PC-3 (cell line): ENCODE data around the gene RFTN1. TPM values are rescaled to one million over a fixed set of nuclear protein-coding genes. Genes with fewer than 3 reads are reported as not detected.

Experiments
- ATAC-seq: fragments of 200-7000 bp; cut with Tn5 transposase; 2 replicates; pipeline ENCODE4 v1.9.1; 2020; ENCODE audit warnings: mild to moderate bottlenecking, moderate library complexity
- BruUV-seq: library from RNA; stranded (reverse); fragments of 400-500 nt; replicated peaks from 2 replicates; lab custom pipeline; 2021; lab: Mats Ljungman, UMichigan
- CTCF ChIA-PET: fragments of 300-600 bp; sonication (Branson Sonifier 250); formaldehyde crosslinking; loops from one replicate; lab custom pipeline; 2022; ENCODE audit warnings: antibody characterized with exemption; lab: Charles Lee
- POLR2A ChIA-PET: fragments of 300-600 bp; sonication (Branson Sonifier 250); formaldehyde crosslinking; loops from one replicate; lab custom pipeline; 2022; ENCODE audit warnings: antibody characterized with exemption; ENCODE audit not compliant: unreplicated experiment; lab: Charles Lee
- DNase-seq: peaks from one replicate; pipeline ENCODE4 v3.0.0-alpha.2; 2015
- H2AFZ ChIP-seq: fragments of 300-600 bp; sonication (generic); 2 replicates; pipeline ENCODE4 v1.6.0; 2016; ENCODE audit warnings: antibody characterized with exemption, low read length
- H3F3A ChIP-seq: fragments of 300-600 bp; sonication (generic); one replicate; pipeline ENCODE4 v1.6.0; 2017; ENCODE audit warnings: antibody characterized with exemption, low read length, control low read depth, mild to moderate bottlenecking; ENCODE audit not compliant: unreplicated experiment
- H3K27ac ChIP-seq: fragments of 300-600 bp; sonication (generic); 2 replicates; pipeline ENCODE4 v1.5.1; 2016; ENCODE audit warnings: mild to moderate bottlenecking, low read length
- H3K27me3 ChIP-seq: fragments of 300-600 bp; sonication (generic); 2 replicates; pipeline ENCODE4 v1.6.1; 2016; ENCODE audit warnings: low read length, mixed read lengths
- H3K36me3 ChIP-seq: fragments of 300-600 bp; sonication (generic); 2 replicates; pipeline ENCODE4 v1.6.1; 2016; ENCODE audit warnings: low read depth, mixed run types, low read length, mixed read lengths
- H3K4me1 ChIP-seq: fragments of 300-600 bp; sonication (generic); 2 replicates; pipeline ENCODE4 v1.5.1; 2016; ENCODE audit warnings: low read length; ENCODE audit not compliant: insufficient read depth
- H3K4me2 ChIP-seq: fragments of 300-600 bp; sonication (generic); 2 replicates; pipeline ENCODE4 v1.6.0; 2016; ENCODE audit warnings: low read length
- H3K4me3 ChIP-seq: fragments of 300-600 bp; sonication (generic); 2 replicates; pipeline ENCODE4 v1.5.1; 2016; ENCODE audit warnings: mild to moderate bottlenecking, low read length, mixed read lengths
- H3K79me2 ChIP-seq: fragments of 300-600 bp; sonication (generic); 2 replicates; pipeline ENCODE4 v1.6.1; 2017; ENCODE audit warnings: low read length, mixed read lengths
- H3K9ac ChIP-seq: fragments of 300-600 bp; sonication (generic); 2 replicates; pipeline ENCODE4 v1.6.0; 2016; ENCODE audit warnings: mild to moderate bottlenecking, low read length
- H3K9me2 ChIP-seq: fragments of 300-600 bp; sonication (generic); replicated peaks from 2 replicates; pipeline ENCODE4 v1.6.1; 2016; ENCODE audit warnings: mixed run types, low read length, mixed read lengths
- H3K9me3 ChIP-seq: fragments of 300-600 bp; sonication (generic); 2 replicates; pipeline ENCODE4 v1.6.1; 2016; ENCODE audit warnings: low read length, mixed read lengths
- H4K20me1 ChIP-seq: fragments of 300-600 bp; sonication (generic); 2 replicates; pipeline ENCODE4 v1.6.1; 2016; ENCODE audit warnings: low read length, mixed read lengths
- EZH2 ChIP-seq: fragments of 300-600 bp; sonication (generic); IDR thresholded peaks from one replicate; pipeline ENCODE4 v1.6.1; 2017; ENCODE audit warnings: antibody characterized with exemption, mild to moderate bottlenecking, low read length; ENCODE audit not compliant: unreplicated experiment
- EZH2phosphoT487 ChIP-seq: fragments of 300-600 bp; sonication (generic); IDR thresholded peaks from 2 replicates; pipeline ENCODE4 v1.6.1; 2018; ENCODE audit warnings: mild to moderate bottlenecking, antibody characterized with exemption, low read length, borderline replicate concordance
- intact Hi-C: fragments of 100-400 bp; cut with micrococcal nuclease; formaldehyde crosslinking; loops from 2 replicates; pipeline ENCODE4 v1.9.0; 2023
- total RNA-seq: library from RNA; depleted of rRNA; stranded (reverse); fragments of >200 nt; gene quantifications from 2 replicates; pipeline ENCODE4 v1.2.3, GENCODE V29; 2014
- TF ChIP-seq, protein P1 (sequence below): fragments of 300-600 bp; sonication (generic); conservative IDR thresholded peaks from 2 replicates; pipeline ENCODE4 v1.5.1; 2017; ENCODE audit warnings: antibody characterized with exemption, low read depth, mild to moderate bottlenecking, low read length

The RFTN1 gene
- total RNA-seq, 1 experiment from 2014 or later = 9.7 TPM

DNA sequence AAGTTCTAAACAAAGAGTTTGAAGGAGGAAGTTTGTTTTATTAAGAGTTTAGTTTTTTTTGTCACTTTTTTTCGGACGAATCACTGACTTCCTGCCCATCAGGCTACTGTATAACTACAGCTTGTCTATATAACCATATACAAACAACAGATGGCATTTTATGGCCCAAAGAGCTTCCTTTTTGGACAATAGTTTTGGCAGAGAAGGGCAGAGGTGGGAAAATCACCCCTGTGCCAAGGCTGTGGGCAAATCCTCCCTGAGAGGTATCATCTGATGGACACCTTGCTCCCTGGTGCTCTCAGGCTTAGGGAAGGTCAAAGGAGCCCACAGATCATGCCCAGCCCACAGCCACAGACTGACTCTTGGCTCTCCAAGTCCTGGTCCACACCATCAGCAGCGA, 135.1 kb downstream of the RFTN1 start:
- Histone ChIP-seq H3K4me2 (no peak overlapping the region), H3K27ac (peak overlapping the region; percentile 30), H3K4me3 (no peak overlapping the region), H3K9me3 (peaks cover 4% of the 10 kb centered on the region; the same call in 1 of the 2 replicates), H3K79me2 (no peaks in the 10 kb centered on the region), H4K20me1 (no peaks in the 10 kb centered on the region), H3K9me2 (no peaks in the 10 kb centered on the region), H3K27me3 (no peaks in the 10 kb centered on the region), H3K4me1 (peaks cover 4% of the 10 kb centered on the region; the same call in 1 of the 2 replicates), H3K9ac (no peak overlapping the region), H3K36me3 (no peaks in the 10 kb centered on the region; the same call in 1 of the 2 replicates), H3F3A (no peaks in the 10 kb centered on the region), H2AFZ (no peak overlapping the region)
- intact Hi-C loops = no loop called here
- DNase-seq = no peak
- ChIA-PET POLR2A (no interaction called here), CTCF (no interaction called here)
- ATAC-seq = no peak
- no TSS peak for BruUV-seq
- no peak for TF ChIP-seq EZH2phosphoT487
- TF ChIP-seq, protein P1, sequence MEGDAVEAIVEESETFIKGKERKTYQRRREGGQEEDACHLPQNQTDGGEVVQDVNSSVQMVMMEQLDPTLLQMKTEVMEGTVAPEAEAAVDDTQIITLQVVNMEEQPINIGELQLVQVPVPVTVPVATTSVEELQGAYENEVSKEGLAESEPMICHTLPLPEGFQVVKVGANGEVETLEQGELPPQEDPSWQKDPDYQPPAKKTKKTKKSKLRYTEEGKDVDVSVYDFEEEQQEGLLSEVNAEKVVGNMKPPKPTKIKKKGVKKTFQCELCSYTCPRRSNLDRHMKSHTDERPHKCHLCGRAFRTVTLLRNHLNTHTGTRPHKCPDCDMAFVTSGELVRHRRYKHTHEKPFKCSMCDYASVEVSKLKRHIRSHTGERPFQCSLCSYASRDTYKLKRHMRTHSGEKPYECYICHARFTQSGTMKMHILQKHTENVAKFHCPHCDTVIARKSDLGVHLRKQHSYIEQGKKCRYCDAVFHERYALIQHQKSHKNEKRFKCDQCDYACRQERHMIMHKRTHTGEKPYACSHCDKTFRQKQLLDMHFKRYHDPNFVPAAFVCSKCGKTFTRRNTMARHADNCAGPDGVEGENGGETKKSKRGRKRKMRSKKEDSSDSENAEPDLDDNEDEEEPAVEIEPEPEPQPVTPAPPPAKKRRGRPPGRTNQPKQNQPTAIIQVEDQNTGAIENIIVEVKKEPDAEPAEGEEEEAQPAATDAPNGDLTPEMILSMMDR = no peak
- no peak for TF ChIP-seq EZH2

DNA sequence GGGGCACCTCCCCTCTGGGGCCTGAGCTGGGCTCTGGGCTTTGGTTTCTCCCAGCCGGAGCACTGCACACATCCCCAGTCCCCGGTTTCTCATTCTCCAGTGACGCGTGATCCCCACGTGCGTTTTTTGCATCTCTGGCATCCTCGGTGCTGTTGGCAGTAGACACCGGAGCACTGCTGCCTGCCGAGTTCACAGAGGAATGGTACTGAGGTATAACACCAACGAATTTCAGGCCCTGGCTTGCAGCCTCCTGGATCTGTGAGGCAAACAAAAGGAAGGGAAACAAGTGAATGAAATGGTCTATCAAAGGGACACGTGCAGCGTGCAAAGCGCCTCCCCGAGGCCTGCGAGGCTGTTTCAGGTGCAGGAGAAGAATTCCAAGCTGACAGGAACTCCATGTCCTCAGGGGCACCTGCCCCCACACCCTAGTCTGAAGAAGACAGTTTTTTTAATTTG, 135.6 kb downstream of the RFTN1 start:
- Histone ChIP-seq H3K4me2 (no peak overlapping the region), H3K9me2 (no peaks in the 10 kb centered on the region), H3F3A (no peaks in the 10 kb centered on the region), H3K27ac (no peak overlapping the region), H4K20me1 (no peaks in the 10 kb centered on the region), H3K4me3 (no peak overlapping the region), H3K27me3 (no peaks in the 10 kb centered on the region), H3K79me2 (no peaks in the 10 kb centered on the region), H3K9me3 (peaks cover 4% of the 10 kb centered on the region; the same call in 1 of the 2 replicates), H3K4me1 (peaks cover 4% of the 10 kb centered on the region; the same call in 1 of the 2 replicates), H3K9ac (no peak overlapping the region), H2AFZ (no peak overlapping the region), H3K36me3 (no peaks in the 10 kb centered on the region; the same call in 1 of the 2 replicates)
- TF ChIP-seq, protein P1 = no peak
- no TSS peak for BruUV-seq
- POLR2A ChIA-PET = no interaction called here
- CTCF ChIA-PET = no interaction called here
- intact Hi-C loops = no loop called here
- ATAC-seq (no peak), DNase-seq (no peak)

DNA sequence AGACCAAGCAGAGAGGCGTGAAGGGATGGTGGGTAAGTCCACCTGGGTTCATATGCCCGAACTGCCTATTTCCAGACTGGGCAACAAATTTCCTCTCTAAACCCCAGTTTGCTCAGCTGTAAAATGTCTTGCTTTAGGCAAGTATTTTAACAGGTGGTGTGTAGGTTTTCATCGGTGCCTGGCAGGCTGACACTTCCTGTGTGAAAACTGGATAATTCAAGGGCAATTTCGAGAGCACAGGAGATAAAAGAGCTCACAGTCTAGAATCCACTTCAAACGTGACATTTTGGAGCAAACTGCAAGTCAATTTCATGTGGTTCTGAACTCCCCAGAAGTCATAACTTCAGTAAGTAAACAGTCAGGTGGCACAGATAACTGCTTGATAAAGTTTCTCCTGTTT, 136.3 kb downstream of the RFTN1 start:
- H3K36me3 ChIP-seq = no peaks in the 10 kb centered on the region; the same call in 1 of the 2 replicates
- POLR2A ChIA-PET = no interaction called here

More for the DNA sequence above, 136.3 kb downstream of the RFTN1 start:
- no peak overlapping the region for H3K4me2 ChIP-seq
- H3K4me1 ChIP-seq = peaks cover 4% of the 10 kb centered on the region; the same call in 1 of the 2 replicates
- intact Hi-C loops = no loop called here
- TF ChIP-seq EZH2 (no peak), EZH2phosphoT487 (no peak)
- TF ChIP-seq, protein P1 = no peak
- CTCF ChIA-PET = no interaction called here
- no peak for ATAC-seq
- H3K9me2 ChIP-seq = no peaks in the 10 kb centered on the region
- H3K9ac ChIP-seq = no peak overlapping the region
- no peaks in the 10 kb centered on the region for H4K20me1 ChIP-seq
- no peaks in the 10 kb centered on the region for H3K27me3 ChIP-seq
- H3K27ac ChIP-seq = no peak overlapping the region
- H3K79me2 ChIP-seq = no peaks in the 10 kb centered on the region
- BruUV-seq = no TSS peak
- no peak overlapping the region for H2AFZ ChIP-seq
- H3K9me3 ChIP-seq = peaks cover 4% of the 10 kb centered on the region; the same call in 1 of the 2 replicates
- H3K4me3 ChIP-seq = no peak overlapping the region
- no peaks in the 10 kb centered on the region for H3F3A ChIP-seq
- no peak for DNase-seq
